Stimulated activated CD8-positive, alpha-beta memory T cell treated with anti-CD3 and anti-CD28 coated beads, Interleukin-7, amount 100 ng/mL, for 1 hour (primary cell): ENCODE results near the gene DESI1.
"Not testable (repeated sequence)": the region's sequence is repeated elsewhere in the genome, so short reads cannot be mapped to it uniquely, and the experiment has no call there.

Experiments used
- DNase-seq, 2 donors: peaks; one replicate each; pipeline ENCODE4 v3.0.0-alpha.2; 2020; ENCODE audit warnings: low read depth in 2 of 2

DESI1 gene

GRCh38 chr22:41585898-41586297, 34.9 kb downstream of the DESI1 start:
- no peak for DNase-seq

DNA sequence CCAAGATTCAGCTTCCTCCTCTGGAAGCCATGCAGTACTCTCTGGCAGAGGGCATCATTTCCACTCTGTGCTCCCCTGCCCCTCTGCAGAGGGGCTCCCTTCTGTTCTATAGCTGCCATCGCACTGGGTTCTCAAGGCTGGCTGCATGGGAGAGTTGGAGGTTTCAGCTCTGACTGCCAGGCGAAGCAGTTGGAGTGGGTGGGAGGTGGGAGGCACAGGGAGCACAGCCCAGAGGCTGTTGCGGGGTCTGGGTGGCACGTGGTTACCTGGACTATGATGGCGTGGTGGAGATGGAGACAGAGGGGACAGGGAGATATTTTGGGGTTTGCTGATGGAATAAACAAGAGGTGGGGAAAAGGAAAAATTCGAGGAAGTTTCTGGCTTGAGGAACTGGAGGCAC, 36.0 kb downstream of the DESI1 start:
- no peak for DNase-seq

DNA sequence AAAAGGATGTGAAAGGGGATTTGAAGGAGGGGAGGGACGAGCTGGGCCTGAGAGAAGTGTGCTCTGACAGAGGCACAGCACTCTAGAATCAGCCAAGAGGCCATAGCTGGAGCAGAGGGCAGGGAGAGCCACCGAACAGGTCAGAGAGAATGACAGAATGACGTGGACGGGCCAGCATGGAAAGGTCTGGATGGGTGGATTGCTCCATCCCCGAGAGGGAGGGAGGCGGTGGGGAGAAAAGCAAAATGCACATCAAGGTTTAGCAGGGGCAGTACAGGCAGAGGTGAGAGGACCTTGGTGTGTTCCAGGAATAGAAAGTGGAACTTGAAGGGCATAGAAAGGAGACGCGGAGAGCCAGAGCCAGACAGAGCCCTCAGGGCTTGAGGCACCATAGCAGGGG, 38.1 kb downstream of the DESI1 start:
- DNase-seq: no peak

DNA sequence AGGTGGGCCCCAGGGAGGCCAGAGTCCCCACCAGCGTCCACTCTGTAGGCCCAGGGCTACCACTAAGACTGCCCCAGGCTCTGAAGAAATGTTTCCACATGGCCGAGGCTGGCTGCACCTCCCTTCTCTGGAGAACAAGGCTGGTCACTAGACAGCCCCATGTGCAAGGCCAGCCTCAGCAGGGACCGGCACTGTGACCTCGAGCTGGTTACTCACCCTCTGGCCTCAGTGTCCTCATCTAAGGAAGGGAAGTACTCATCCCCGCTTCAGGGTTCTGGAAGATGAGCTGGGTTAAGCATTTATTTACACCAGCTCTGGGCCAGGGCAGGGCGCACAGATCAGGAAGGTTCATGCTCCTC, 40.9 kb downstream of the DESI1 start:
- DNase-seq: no peak

- no peak for DNase-seq
These were observed 41.4 kb downstream of the DESI1 start for GRCh38 chr22:41579297-41579996.

DNA sequence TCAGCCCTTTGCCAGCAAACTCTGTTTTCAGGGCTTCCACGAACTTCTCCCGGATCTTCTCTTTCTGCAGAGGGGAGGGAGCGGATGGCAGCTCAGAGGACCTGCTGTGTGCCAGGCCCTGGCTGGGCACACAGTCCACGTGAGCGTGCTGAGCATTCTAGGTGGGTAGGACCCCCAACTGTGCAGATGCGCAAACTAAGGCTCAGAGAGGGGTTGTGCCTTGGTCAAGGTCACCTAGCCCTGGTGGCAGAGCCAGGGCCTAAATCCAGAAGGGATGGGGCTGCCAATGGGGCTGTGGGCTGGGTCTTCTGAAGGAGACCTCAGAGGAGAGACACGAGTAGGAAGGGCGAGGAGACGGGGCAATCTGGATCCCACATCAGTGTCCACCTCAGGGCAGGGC, 42.0 kb downstream of the DESI1 start:
- DNase-seq: no peak

DNA sequence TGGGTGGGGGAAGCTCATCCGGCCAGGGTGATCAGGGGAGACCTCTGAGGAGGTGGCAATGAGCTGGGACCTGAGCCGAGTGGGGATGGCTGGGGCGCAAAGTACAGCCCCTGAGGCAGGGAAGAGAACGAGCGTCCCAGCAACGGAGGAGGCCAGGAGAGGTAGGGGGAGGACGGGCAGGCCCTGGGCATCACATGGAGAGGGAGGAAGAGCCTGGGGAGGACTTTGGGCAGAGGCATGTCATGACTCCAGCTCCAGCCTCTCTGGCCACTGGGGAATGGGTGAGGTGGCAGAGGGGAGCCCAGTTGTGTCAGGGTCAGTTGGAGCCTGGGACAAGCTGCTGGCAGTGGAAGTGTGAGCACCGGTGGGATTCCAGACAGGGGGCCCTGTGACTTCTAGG, 42.7 kb downstream of the DESI1 start:
- DNase-seq: no peak

GRCh38 chr22:41576877-41577276, 44.0 kb downstream of the DESI1 start:
- DNase-seq: no peak

- no peak for DNase-seq
These were observed 45.3 kb downstream of the DESI1 start for GRCh38 chr22:41575533-41575932.

DNA sequence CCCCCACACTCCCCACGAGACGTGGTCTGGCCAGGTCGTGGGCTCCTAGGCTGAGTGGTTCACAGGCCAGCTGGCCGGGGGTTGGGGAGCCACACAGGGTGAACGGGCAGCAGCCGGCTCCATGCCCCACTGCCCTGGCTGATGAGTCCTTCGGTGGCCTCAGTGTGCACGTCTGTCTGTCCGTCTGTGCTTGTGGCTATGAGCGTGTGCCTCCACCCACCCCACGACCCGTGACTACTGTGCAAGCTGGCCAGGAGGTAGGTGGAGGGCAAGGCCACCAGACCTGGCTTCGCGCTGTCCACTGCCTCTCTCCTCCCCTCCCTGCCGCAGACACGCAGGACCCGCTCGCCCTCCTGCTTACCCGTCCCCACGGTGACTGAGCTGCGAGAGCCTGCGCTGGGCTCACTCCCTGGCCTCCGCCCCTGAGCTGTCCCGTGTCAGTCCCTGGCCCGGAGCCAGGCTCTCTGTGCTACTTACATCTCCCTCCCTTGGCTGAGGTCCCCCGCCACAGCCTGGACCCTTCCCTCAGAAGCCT, 45.9 kb downstream of the DESI1 start:
- DNase-seq: no peak

GRCh38 chr22:41573677-41574076, 47.2 kb downstream of the DESI1 start:
- no peak for DNase-seq

GRCh38 chr22:41572305-41572704, 48.5 kb downstream of the DESI1 start:
- DNase-seq: not testable (repeated sequence)

DNA sequence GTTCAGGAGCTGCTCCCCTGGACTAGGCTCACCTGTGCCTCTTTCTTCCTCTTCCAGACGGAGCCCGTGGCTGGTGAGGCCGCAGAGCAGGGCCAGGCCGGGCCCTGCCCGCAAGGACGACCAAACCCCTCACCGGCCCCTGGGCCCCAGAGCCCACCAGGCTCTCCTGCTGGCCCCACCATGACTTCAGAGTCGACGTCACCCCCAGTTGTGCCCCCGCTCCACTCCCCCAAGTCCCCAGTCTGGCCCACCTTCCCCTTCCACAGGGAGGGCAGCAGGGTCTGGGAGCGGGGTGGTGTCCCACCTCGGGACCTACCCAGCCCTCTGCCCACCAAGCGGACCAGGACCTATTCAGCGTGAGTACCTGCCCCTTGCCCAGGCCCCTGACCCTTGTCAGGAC, 49.1 kb downstream of the DESI1 start:
- no peak for DNase-seq

DNA sequence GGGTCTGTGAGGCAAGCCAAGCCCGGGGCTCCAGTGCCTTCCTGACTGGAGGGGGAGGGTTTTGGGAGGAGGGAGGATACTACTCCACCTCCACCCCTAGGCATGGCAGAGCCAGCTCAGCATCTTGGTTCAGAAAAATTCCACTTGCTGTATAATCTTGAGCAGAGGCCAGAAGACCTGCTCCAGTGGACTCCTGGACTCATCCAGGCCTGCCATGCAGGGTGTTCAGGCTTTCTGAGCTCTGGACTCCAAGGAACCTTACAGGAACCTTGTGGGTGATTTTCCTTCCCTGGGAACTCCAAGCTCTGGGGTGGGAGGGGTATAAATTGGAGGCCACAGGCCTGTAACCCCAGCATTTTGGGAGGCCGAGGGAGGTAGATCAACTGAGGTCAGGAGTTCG, 50.6 kb downstream of the DESI1 start:
- no peak for DNase-seq

- DNase-seq: no peak
These were observed 52.0 kb downstream of the DESI1 start for GRCh38 chr22:41568811-41569210.

DNA sequence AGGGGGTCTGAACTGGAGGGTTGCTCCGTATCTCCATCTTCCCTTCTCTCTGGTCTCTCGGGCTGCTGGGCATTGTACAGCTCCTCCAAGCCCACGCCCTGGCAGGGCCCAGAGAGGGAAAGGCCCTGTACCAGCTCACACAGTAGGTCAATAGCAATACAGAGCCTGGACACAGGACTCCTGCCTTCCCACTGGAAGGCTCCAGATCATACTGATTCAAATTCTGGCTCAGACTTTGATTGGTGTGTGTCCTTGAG, 53.4 kb downstream of the DESI1 start:
- no peak for DNase-seq

- no peak for DNase-seq
These were observed 55.3 kb downstream of the DESI1 start for GRCh38 chr22:41565403-41566054.

DNA sequence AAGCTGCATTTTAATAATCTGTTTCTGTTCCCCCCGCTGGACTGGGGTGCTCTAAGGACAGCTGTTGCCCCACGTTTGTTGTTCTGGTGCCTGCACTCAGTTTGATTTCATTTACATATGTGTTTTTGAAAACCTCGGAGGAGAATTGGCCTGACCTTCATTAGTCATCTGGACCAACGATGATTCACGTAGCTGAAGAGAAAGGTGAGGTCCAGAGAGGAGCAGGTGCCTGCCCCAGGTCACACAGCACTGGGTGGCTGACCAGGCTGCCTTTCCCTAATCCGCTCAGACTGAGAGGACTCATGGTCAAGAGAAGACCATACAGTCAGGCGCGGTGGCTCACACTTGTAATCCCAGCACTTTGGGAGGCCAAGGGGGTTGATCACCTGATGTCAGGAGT, 56.3 kb downstream of the DESI1 start:
- no peak for DNase-seq

- no peak for DNase-seq
These were observed 57.7 kb downstream of the DESI1 start for GRCh38 chr22:41563051-41563711.

DNA sequence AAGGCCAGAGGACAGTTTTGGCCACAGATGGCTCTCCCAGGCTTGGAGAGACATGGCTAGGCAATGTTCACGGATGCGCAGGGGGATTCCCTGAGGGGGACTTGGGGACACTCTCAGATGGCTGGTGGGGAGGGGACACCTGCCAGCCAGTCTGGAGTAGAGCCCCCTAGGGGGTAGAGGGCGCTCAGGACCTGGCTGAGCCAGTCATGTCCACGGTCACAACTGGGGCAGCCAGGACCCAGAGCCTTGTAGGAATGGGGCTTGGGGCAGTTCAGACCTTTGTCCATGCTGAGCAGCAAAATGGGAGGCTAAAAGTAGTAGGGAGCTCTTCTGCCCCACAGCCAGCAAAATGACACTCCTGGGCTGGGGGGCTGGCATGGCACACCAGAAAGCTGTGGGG, 58.4 kb downstream of the DESI1 start:
- no peak for DNase-seq

DNA sequence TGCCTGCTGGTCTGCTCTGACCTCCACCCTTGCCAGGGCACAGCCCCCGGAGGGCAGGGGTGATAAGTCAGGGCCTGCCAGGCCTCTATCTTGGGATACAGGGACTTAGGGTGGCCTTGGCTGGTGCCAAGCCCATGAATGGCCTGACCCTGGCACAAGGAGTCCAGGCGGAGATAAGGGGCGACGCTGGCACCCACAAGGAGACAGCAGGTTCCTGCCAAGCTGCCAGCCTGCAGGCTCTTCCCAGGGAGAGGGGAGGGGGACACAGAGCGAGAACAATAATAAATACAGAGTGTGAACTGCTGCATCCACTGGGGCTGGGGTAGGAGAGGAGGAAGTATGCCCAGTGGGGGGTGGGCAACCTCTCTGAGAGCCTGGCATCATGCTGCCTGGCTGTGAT, 59.1 kb downstream of the DESI1 start:
- DNase-seq: no peak

DNA sequence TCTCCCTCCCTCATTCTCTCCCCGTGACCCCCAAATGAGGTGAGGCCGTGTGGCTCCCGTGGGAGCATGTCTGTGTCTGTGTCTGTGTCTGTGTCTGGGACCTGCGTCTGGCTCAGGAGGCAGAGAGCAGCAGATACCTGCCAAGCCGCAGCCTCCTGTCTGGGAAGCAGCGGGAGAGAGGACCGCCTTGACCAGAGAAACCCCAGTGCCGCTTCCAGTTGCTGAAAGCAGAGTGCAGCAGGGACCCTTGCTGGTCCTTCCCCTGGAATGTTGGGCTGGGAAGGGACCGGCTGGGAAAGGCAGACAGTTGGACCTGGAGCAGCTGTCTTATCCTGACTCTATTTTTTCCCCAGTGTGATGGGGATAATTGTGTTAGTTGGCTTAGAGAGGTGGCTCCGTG, 59.5 kb downstream of the DESI1 start:
- no peak for DNase-seq

DNA sequence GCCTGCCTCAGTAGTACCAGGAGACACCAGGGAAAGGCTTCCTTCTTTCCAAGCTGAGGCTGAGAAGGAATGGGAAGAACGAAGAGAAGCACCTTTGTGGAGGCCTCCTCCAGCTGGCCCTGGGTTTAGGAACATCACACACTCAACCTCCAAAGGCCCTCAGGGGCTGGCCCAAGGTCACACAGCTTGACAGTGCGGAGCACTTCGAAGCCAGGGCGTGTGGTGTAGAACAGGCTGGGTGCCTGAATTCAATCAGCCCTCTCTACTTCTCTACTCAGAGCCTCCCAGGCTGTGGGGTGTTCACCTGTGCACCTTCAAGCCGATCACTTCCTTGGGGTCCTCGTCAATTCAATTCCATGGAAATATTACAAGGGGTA, 60.8 kb downstream of the DESI1 start:
- DNase-seq: no peak
